Measurements from ENCODE around the gene TRIM17.

DNA sequence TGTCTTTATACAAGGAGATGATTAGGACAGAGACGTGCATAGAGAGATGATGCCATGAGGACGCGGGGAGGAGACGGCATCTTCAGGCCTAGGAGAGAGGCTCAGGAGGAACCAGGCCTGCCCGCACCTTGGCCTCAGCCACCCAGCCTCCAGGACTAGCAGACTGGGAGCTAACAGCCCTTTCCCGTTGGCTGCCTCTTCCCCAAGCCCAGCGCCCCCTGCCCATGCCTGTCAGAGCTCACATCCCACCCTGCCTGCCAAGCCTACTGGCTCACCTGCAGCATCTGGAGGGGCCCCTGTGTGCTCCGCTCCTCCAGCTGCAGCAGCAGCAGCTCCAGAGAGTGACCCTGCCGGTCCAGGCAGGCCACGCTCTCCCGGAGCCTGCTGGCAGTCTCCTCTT is 6.0 kb downstream of the TRIM17 start:
- no peak for TF ChIP-seq EZH2phosphoT487 (IDR thresholded peaks at IDR 0.05; ENCODE audit: borderline replicate concordance, low read depth, low read length)
- TF ChIP-seq, protein P1, sequence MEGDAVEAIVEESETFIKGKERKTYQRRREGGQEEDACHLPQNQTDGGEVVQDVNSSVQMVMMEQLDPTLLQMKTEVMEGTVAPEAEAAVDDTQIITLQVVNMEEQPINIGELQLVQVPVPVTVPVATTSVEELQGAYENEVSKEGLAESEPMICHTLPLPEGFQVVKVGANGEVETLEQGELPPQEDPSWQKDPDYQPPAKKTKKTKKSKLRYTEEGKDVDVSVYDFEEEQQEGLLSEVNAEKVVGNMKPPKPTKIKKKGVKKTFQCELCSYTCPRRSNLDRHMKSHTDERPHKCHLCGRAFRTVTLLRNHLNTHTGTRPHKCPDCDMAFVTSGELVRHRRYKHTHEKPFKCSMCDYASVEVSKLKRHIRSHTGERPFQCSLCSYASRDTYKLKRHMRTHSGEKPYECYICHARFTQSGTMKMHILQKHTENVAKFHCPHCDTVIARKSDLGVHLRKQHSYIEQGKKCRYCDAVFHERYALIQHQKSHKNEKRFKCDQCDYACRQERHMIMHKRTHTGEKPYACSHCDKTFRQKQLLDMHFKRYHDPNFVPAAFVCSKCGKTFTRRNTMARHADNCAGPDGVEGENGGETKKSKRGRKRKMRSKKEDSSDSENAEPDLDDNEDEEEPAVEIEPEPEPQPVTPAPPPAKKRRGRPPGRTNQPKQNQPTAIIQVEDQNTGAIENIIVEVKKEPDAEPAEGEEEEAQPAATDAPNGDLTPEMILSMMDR (conservative IDR thresholded peaks at IDR 0.05; ENCODE audit: low read length), result no peak
